Fibroblast of skin of left biceps (primary cell): ENCODE data around the gene SLC39A13.
A peak's percentile ranks its signal among the peaks of the same experiment; 100 is the strongest.

Source experiments
- DNase-seq, 2 experiments: peaks; one replicate each; pipeline ENCODE4 v3.0.0-alpha.2; 2013; ENCODE audit warnings: low read depth in 2 of 2

Gene SLC39A13

DNA sequence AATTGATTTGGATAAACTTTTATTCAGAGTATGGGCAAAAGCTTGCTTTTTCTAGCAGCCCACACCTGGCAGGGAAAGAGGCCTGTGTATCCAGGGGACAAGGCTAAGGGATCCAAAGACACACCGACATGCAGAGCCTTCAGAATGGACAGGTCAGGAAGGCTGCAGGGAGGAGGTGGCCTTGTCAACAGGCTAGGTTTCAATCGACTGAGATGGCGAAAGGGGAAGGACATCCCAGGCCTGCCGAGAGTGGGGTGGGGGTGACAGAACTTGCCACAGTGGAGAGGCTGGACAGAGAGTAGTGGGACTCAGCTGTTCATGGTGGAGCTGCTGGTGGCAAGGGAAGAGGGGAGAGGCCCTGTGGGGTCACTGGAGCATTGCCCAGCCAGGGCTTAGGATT, 5.3 kb upstream of the SLC39A13 start:
- DNase-seq = no peak

DNA sequence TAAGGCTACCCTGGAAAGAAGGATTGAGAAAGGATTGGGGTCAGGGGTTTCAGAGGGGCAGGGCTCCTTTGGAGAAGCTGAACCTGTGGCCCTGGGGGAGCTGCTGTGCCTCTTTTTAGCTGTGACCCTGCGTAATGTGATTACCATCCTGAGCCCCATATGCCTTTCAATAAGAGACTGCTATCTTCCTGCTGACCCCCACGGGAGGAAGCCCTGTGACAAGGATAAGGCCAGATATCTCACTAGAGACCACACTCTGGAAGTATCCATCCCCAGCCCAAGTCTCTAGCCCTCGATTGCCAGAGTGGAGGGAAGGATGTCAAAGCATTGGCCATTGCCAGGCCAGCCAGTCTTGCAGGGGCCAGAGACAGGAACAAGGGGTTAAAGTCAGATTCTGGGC, 4.8 kb upstream of the SLC39A13 start:
- no peak for DNase-seq

- DNase-seq = no peak
Measured at GRCh38 chr11:47406896-47407745, 1.3 kb upstream of the SLC39A13 start.

DNA sequence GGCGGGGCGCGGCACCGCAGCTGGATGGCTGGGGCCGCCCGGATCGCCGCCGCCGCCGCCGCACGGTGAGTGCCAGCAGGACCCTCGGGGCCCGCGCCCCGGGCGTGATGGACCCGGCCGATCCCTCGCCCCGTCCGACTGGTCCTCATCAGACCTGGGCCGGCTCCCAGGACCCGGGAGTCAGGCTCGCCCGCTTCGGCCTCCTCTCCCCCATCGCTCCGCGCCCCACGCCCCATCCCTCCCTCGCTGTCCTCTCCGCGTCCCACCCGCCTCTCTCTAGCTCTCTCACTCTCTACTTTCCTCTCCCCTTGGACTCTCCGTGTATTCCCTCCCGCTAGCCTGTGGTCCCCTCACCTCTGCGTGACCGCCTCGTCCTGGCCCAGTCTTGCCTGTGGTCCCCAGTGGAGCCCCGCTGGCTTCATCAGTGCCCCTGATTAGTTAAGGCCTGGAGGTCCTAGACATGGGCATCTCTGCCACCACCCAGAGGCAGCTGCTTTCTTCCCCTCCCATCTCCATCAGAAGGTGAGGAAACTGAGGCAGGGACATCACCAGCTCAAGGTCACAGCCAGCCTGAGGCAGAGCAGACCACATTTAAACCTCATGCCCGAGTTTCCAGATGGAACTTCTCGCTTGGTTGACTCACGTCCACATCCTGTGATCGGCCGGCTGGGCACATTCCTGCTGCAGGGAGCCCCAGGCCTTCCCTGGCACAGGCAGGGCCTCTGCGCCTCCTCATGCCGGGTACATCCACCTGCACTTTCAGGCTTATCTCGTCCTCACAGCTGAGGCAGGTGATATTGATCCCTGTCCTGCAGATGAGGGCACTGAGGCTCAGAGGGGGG, 429 bp downstream of the SLC39A13 start:
- peak in 1 of 2 experiments; percentile 18 for DNase-seq

- no peak for DNase-seq
Measured at GRCh38 chr11:47409440-47410369, 1.3 kb downstream of the SLC39A13 start.

GRCh38 chr11:47410370-47411264, 2.2 kb downstream of the SLC39A13 start:
- DNase-seq = no peak

- no peak for DNase-seq
Measured at GRCh38 chr11:47411884-47412746, 3.7 kb downstream of the SLC39A13 start.

DNA sequence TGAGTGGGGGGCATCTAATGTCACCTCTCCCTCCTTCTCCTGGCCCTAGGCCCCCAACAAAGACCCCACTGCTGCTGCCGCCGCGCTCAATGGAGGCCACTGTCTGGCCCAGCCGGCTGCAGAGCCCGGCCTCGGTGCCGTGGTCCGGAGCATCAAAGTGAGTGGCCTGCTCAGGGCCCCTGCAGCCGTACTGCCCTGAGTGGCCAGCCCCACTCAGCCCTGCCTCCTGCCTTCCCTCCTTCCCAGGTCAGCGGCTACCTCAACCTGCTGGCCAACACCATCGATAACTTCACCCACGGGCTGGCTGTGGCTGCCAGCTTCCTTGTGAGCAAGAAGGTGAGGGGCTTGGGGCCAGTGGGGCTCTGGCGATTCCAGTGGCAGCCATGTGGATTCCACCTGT, 5.0 kb downstream of the SLC39A13 start:
- no peak for DNase-seq

DNA sequence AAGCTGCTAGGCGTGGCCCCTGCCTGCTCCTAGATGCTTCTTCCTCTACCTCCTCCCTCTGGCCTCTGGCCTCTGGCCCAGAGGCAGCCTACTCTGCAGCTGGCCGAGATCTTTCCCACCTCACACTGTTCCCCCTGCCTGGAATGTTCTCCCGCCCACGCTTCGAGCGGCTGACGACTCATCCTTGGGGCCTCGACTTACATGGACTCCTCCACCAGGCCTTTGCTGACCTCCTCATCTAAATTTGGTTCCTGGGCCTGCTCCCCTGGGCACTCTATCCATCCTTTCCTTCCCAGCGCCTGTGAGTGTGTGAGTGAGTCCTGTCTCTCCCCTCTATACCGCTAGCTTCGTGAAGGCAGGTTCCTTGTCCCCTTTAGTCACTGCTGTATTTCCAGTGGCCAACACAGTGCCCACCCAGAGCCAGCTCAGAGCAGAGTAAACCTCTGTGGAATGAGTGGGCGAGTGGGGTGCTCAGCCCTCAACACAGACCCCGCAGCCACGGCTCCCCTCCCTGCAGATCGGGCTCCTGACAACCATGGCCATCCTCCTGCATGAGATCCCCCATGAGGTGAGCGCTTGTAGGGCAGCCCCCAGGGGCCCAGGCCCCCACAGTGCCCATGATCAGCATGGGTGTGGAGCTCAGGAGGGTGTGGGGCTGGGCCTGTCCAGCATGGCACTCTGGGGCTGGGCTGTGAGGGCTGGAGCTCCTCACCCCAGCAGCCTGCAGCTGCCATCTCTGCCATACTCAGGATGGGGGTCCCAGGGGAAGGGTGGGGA, 5.7 kb downstream of the SLC39A13 start:
- DNase-seq = no peak

GRCh38 chr11:47414685-47415070, 6.3 kb downstream of the SLC39A13 start:
- DNase-seq = no peak

DNA sequence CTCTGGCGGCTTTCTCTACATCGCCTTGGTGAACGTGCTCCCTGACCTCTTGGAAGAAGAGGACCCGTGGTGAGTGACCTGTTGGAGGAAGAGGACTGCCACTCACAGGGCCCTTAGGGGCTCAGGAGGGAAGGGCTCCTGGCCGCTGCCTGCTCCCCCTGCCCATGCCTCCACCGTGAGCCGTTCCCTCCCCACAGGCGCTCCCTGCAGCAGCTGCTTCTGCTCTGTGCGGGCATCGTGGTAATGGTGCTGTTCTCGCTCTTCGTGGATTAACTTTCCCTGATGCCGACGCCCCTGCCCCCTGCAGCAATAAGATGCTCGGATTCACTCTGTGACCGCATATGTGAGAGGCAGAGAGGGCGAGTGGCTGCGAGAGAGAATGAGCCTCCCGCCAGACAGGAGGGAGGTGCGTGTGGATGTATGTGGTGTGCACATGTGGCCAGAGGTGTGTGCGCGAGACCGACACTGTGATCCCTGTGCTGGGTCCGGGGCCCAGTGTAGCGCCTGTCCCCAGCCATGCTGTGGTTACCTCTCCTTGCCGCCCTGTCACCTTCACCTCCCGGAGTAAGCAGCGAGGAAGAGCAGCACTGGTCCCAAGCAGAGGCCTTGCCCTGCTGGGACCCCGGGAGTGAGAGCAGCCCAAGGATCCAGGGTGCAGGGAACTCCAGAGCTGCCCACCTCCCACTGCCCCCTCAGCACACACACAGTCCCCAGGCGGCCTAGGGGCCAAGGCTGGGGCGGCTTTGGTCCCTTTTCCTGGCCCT, 6.9 kb downstream of the SLC39A13 start:
- DNase-seq = no peak

DNA sequence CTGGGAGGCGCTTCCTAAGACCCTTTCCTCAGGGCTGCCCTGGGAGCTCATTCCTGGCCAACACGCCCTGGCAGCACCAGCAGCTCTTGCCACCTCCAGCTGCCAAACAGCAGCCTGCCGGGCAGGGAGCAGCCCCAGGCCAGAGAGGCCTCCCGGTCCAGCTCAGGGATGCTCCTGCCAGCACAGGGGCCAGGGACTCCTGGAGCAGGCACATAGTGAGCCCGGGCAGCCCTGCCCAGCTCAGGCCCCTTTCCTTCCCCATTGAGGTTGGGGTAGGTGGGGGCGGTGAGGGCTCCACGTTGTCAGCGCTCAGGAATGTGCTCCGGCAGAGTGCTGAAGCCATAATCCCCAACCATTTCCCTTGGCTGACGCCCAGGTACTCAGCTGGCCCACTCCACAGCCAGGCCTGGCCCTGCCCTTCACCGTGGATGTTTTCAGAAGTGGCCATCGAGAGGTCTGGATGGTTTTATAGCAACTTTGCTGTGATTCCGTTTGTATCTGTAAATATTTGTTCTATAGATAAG, 7.6 kb downstream of the SLC39A13 start:
- peak; percentile 81 for DNase-seq

DNA sequence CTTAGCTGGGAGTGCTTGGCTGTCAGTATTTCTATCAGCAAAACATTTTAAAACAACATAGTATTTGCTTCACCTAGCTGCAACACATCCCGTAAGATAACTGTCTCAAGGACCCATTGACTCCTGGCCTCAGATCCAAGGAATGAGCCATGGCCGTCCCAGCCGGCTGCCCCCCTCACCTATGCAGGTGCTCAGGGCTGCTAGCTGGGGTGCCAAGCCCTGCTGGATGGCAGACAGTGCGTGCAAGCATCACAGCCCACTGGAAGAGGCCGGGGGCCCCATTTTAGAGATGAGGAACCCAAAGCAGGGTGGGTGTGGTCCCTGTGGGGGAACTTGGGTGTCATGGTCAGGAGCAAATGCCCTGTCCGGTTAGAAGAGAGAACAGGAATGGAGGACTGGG, 9.3 kb downstream of the SLC39A13 start:
- no peak for DNase-seq

DNA sequence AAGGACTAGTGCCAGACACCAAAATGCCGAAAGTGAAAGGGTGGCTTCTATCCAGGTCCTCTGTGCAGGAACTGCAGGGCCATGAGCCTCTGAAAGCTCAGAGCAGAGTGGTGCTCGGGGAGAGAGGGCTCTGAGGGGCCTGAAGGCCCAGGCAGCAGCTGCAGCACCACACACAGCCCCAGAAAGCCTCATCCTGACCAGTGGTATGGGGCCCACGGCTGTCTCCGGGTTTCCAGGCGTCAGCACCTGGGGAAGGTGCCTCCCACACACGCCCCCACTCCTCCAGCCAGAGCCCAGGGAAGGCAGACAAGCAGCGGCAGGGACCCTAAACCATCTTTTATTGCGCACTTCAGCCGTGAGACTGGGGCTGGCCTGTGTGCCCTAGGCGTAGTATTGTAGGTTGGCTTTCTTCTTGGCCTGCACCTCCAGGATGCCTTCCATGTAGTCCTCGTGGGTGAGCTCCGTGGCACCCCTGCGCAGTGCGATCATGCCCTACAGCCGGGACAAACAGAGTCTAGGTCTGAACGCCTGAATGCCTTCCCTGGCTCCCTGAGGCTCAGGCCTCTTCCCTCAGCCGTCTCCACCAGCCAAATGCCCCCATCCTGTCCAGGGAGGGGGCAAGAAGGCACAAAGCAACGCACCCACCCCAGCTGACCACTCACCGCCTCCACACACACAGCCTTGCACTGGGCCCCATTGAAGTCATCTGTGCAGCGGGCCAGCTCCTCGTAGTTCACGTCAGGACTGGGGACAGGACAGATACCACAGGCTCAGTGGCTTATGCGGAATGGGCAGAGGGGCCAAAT, 10.3 kb downstream of the SLC39A13 start:
- no peak for DNase-seq

DNA sequence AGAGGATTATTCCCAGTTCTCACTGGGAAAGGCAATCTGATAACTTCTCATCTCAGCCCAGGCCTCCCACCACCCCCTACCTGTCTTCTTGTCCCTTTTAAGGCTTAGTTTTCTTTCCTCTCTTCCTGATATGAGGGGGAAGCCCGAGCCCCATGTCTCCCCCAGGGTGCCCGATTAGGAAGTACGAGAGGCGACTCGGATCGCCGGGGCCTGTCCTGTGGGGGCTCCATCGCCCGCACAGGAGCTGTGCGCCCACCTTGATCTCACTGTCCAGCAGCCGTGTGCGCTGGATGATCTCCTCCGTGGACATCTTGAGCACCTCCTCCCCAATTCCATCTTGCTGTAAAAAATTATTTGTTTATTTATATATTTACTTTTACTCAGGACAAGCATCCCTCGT, 17.2 kb downstream of the SLC39A13 start:
- DNase-seq = no peak

DNA sequence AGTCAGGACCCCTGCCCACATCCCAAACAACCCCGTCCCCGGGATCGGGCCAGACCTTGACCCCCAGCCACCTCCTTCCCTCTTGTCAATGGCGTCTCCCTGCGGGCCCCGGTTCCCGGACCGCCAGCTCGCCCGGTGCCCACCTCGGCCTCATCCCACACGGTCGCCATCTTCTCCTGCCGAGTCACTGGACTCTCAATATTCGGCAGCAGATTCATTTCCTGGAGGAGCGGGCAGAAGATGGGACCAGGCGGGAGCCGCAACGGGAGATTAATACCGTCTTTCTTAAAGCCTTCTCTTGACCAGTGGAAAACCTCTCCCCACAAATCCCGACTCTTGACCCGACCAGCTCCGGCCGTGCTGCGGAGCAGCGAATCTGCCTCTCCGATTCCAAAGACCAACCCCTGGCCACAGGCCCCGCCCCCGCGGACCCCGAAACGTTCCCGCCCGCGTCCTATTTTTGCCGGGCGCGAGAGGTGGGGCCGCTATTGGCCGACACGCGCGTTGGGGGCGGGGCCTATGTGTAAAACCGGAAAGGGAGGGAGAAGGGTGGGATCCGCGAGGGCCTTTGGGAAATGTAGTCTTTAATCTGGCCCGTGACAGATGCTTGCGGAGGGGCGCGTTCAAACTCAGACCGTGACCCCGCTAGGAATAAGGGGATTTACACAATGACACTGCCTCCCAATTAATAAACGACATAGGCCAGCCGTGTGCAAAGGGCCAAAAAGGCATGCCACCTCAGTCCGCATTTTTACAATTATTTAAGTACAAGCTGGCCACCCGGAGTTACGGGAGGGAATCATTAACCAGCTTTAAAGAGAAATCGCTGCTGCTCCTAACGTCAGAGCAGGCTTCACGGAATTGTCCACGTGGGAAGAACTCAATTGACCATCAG, 17.9 kb downstream of the SLC39A13 start, which contains the start of gene PSMC3:
PSMC3 (minus strand) TSS at position 378 of the 895 bp plus-strand sequence; CDS start at position 218, 160 bp downstream.
- peak; percentile 93 to 94 for DNase-seq
